CD14-positive monocyte (primary cell): Measurements from ENCODE around the gene CCDC86. TPM values are rescaled to one million over a fixed set of nuclear protein-coding genes. Genes with fewer than 3 reads are reported as not detected.

ENCODE experiments used
- DNase-seq, 3 donors: peaks; one replicate each; pipeline ENCODE4 v3.0.0-alpha.2; 2011 to 2022
- H2AFZ ChIP-seq: 2 replicates; pipeline ENCODE4 v1.6.0; 2012; ENCODE audit warnings: mild to moderate bottlenecking, low read depth, low read length, inconsistent platforms; ENCODE audit not compliant: insufficient read depth, poor library complexity, severe bottlenecking
- H3K27ac ChIP-seq, 2 donors: 1 replicate in 1 of 2; 2 replicates in 1 of 2; pipeline ENCODE4 v1.5.1; 2012 to 2013; ENCODE audit warnings: low read length in 2 of 2, control low read depth in 1 of 2, inconsistent platforms in 1 of 2, low read depth in 1 of 2, mild to moderate bottlenecking in 1 of 2
- H3K27me3 ChIP-seq, 2 donors: one replicate each; pipeline versions ENCODE4 v1.6.0 to v1.6.1; 2011 to 2013; ENCODE audit warnings: low read length in 2 of 2; ENCODE audit not compliant: control insufficient read depth in 2 of 2, insufficient read depth in 2 of 2
- H3K36me3 ChIP-seq, 2 donors: replicated peaks in 1 of 2; 1 replicate in 1 of 2; 2 replicates in 1 of 2; pipeline versions ENCODE4 v1.5.1 to v1.6.1; 2012 to 2013; ENCODE audit warnings: low read length in 2 of 2, control low read depth in 1 of 2, inconsistent platforms in 1 of 2, mild to moderate bottlenecking in 1 of 2; ENCODE audit not compliant: insufficient read depth in 2 of 2, control insufficient read depth in 1 of 2
- H3K4me1 ChIP-seq, 2 donors: 1 replicate in 1 of 2; 2 replicates in 1 of 2; pipeline versions ENCODE4 v1.5.1 to v1.6.1; 2012 to 2013; ENCODE audit warnings: low read length in 2 of 2, control low read depth in 1 of 2, inconsistent platforms in 1 of 2, mild to moderate bottlenecking in 1 of 2, moderate library complexity in 1 of 2; ENCODE audit not compliant: insufficient read depth in 2 of 2, control insufficient read depth in 1 of 2
- H3K4me2 ChIP-seq: replicated peaks from 2 replicates; pipeline ENCODE3; 2012; ENCODE audit warnings: low read length, moderate library complexity, mild to moderate bottlenecking; ENCODE audit not compliant: poor library complexity, severe bottlenecking; ENCODE audit errors: extremely low read depth
- H3K4me3 ChIP-seq, 3 experiments: fragments of 200-600 bp in 1 of 3; sonication (generic) in 1 of 3; replicated peaks in 1 of 3; 1 replicate in 2 of 3; 2 replicates in 1 of 3; pipeline ENCODE4 v1.5.1; 2011 to 2013; ENCODE audit warnings: low read length in 3 of 3, mild to moderate bottlenecking in 3 of 3, control low read depth in 2 of 3, low read depth in 2 of 3, inconsistent platforms in 1 of 3, moderate library complexity in 1 of 3
- H3K79me2 ChIP-seq: 2 replicates; pipeline ENCODE4 v1.6.0; 2012; ENCODE audit warnings: mild to moderate bottlenecking, control low read depth, inconsistent platforms, low read length, moderate library complexity; ENCODE audit not compliant: insufficient read depth
- H3K9ac ChIP-seq: 2 replicates; pipeline ENCODE4 v1.6.0; 2017; ENCODE audit warnings: low read length, mild to moderate bottlenecking; ENCODE audit not compliant: insufficient read depth, poor library complexity, severe bottlenecking
- H3K9me3 ChIP-seq, 2 donors: replicated peaks in 1 of 2; 1 replicate in 1 of 2; 2 replicates in 1 of 2; pipeline versions ENCODE4 v1.5.1 to v1.6.1; 2012 to 2013; ENCODE audit warnings: low read length in 2 of 2, control low read depth in 1 of 2; ENCODE audit not compliant: control insufficient read depth in 1 of 2, insufficient read depth in 1 of 2
- H4K20me1 ChIP-seq: 2 replicates; pipeline ENCODE4 v1.6.0; 2012; ENCODE audit warnings: mild to moderate bottlenecking, low read length, control low read depth, moderate library complexity; ENCODE audit not compliant: insufficient read depth
- H3K27ac Mint-ChIP-seq, 7 donors: one replicate each; pipeline ENCODE4 v1.8.0; 2020; ENCODE audit warnings: mild to moderate bottlenecking in 7 of 7, mixed read lengths in 7 of 7, moderate library complexity in 6 of 7, inconsistent platforms in 2 of 7
- H3K27me3 Mint-ChIP-seq, 3 donors: one replicate each; pipeline ENCODE4 v1.8.0; 2021 to 2022; ENCODE audit warnings: low read depth in 3 of 3, mild to moderate bottlenecking in 3 of 3, mixed read lengths in 3 of 3, moderate library complexity in 3 of 3, inconsistent platforms in 1 of 3
- H3K36me3 Mint-ChIP-seq, 2 donors: one replicate each; pipeline ENCODE4 v1.8.0; 2020; ENCODE audit warnings: mixed read lengths in 2 of 2, inconsistent platforms in 1 of 2, mild to moderate bottlenecking in 1 of 2
- H3K4me1 Mint-ChIP-seq: one replicate; pipeline ENCODE4 v1.8.0; 2020; ENCODE audit warnings: mild to moderate bottlenecking, mixed read lengths
- H3K4me3 Mint-ChIP-seq, 2 donors: one replicate each; pipeline ENCODE4 v1.8.0; 2020; ENCODE audit warnings: mild to moderate bottlenecking in 2 of 2, mixed read lengths in 2 of 2, moderate library complexity in 1 of 2
- H3K9me3 Mint-ChIP-seq, 7 donors: one replicate each; pipeline ENCODE4 v1.8.0; 2020 to 2022; ENCODE audit warnings: mixed read lengths in 7 of 7, mild to moderate bottlenecking in 6 of 7, moderate library complexity in 6 of 7, inconsistent platforms in 2 of 7
- WGBS: methylation state at CpG from one replicate; pipeline ENCODE4 v1.1.5; 2013; ENCODE audit warnings: missing lambda C conversion rate; ENCODE audit not compliant: insufficient coverage; 5-methylcytosine and 5-hydroxymethylcytosine counted together
- intact Hi-C, 2 donors: fragments of 100-400 bp; cut with micrococcal nuclease; formaldehyde crosslinking; loops; one replicate each; pipeline versions ENCODE4 v1.15.0 to v1.15.1; 2023
- polyA plus RNA-seq, 3 donors: library from polyadenylated mRNA; depleted of rRNA in 1 of 3; unstranded in 2 of 3; stranded (reverse) in 1 of 3; fragments of 300-500 nt in 2 of 3; fragments of >200 nt in 1 of 3; fragmentation: Illumina TruSeq in 2 of 3; gene quantifications; 1 replicate in 2 of 3; 2 replicates in 1 of 3; pipeline ENCODE4 v1.2.3, GENCODE V29; 2012 to 2021
- TF ChIP-seq, protein P1 (sequence below): fragments of 200-600 bp; IDR thresholded peaks from one replicate; pipeline ENCODE4 v1.8.0; 2022; ENCODE audit warnings: antibody characterized with exemption, mild to moderate bottlenecking

The CCDC86 gene
- polyA plus RNA-seq, 3 donors, result 7.2 to 10.2 (median 8.3) TPM

DNA sequence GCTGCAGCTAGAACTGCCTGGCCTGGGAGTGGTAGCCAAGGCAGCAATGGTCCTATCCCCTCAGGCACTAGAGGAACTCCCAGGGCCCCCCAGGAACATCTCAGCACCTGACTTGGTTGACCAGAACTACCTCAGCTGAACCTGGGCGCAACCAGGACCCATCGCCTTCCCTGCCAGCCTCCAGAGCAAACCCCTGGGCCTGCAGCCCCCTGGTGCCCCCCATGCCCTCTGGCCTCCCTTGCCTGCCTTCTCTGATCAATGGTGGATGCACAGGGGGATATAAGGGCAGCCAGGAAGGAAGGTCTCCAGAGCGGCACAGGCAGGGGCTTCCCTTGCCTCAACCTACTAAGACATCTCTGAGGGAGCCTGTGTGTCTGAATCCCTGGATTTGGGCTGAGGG lies 43.3 kb upstream of the CCDC86 start:
- Mint-ChIP-seq H3K4me1 (peaks cover 5% of the 10 kb centered on the region), H3K9me3 (no peaks in the 10 kb centered on the region), H3K4me3 (no peak overlapping the region), H3K27me3 (peaks cover 8 to 18% (median 12%) of the 10 kb centered on the region in 3 donors), H3K27ac (no peak overlapping the region), H3K36me3 (no peaks in the 10 kb centered on the region)
- no peaks in the 10 kb centered on the region for H3K27me3 ChIP-seq
- no peaks in the 10 kb centered on the region for H3K9me3 ChIP-seq
- TF ChIP-seq, protein P1, sequence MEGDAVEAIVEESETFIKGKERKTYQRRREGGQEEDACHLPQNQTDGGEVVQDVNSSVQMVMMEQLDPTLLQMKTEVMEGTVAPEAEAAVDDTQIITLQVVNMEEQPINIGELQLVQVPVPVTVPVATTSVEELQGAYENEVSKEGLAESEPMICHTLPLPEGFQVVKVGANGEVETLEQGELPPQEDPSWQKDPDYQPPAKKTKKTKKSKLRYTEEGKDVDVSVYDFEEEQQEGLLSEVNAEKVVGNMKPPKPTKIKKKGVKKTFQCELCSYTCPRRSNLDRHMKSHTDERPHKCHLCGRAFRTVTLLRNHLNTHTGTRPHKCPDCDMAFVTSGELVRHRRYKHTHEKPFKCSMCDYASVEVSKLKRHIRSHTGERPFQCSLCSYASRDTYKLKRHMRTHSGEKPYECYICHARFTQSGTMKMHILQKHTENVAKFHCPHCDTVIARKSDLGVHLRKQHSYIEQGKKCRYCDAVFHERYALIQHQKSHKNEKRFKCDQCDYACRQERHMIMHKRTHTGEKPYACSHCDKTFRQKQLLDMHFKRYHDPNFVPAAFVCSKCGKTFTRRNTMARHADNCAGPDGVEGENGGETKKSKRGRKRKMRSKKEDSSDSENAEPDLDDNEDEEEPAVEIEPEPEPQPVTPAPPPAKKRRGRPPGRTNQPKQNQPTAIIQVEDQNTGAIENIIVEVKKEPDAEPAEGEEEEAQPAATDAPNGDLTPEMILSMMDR, result no peak
- no peak overlapping the region for H2AFZ ChIP-seq
- H3K9ac ChIP-seq, result no peak overlapping the region
- no peaks in the 10 kb centered on the region for H3K36me3 ChIP-seq
- H3K27ac ChIP-seq, result no peak overlapping the region
- H3K4me2 ChIP-seq, result no peak overlapping the region
- no peaks in the 10 kb centered on the region for H3K4me1 ChIP-seq
- no peaks in the 10 kb centered on the region for H4K20me1 ChIP-seq
- H3K4me3 ChIP-seq, result no peak overlapping the region
- no peak for DNase-seq
- WGBS, result 100% methylated on average over 1 of the region's 3 CpGs
- intact Hi-C loops, result no loop called here
- H3K79me2 ChIP-seq, result no peaks in the 10 kb centered on the region

GRCh38 chr11:60801194-60801593 lies 40.7 kb upstream of the CCDC86 start:
- Histone ChIP-seq H3K27ac (no peak overlapping the region), H3K4me2 (no peak overlapping the region), H4K20me1 (no peaks in the 10 kb centered on the region), H2AFZ (no peak overlapping the region), H3K27me3 (no peaks in the 10 kb centered on the region), H3K79me2 (no peaks in the 10 kb centered on the region), H3K9me3 (no peaks in the 10 kb centered on the region), H3K36me3 (no peaks in the 10 kb centered on the region), H3K4me1 (no peaks in the 10 kb centered on the region), H3K9ac (no peak overlapping the region), H3K4me3 (no peak overlapping the region)
- Mint-ChIP-seq H3K4me1 (no peaks in the 10 kb centered on the region), H3K27me3 (peaks cover 8 to 18% (median 14%) of the 10 kb centered on the region in 3 donors), H3K4me3 (no peak overlapping the region), H3K9me3 (no peaks in the 10 kb centered on the region), H3K27ac (no peak overlapping the region), H3K36me3 (no peaks in the 10 kb centered on the region)
- intact Hi-C loops, result no loop called here
- TF ChIP-seq, protein P1, result no peak
- 94% methylated on average over 5 of the region's 10 CpGs for WGBS
- DNase-seq, result no peak
